ENCODE results near the gene MUC3A.

Gene MUC3A

GRCh38 chr7:100951172-100951571 is 1.8 kb downstream of the MUC3A start:
- no peak overlapping the region for H3K4me3 ChIP-seq (ENCODE audit: low read depth, low read length)
- no peak for TF ChIP-seq CTCF (conservative IDR thresholded peaks at IDR 0.05; ENCODE audit: low read depth, low read length)
- DNase-seq (ENCODE audit: low read depth): peak; percentile 14

- TF ChIP-seq CTCF (conservative IDR thresholded peaks at IDR 0.05; ENCODE audit: low read depth, low read length): no peak
- DNase-seq (ENCODE audit: low read depth): no peak
- no peak overlapping the region for H3K4me3 ChIP-seq (ENCODE audit: low read depth, low read length)
Observed at GRCh38 chr7:100951888-100952560, 2.7 kb downstream of the MUC3A start.

GRCh38 chr7:100952641-100953040 is 3.3 kb downstream of the MUC3A start:
- no peak for TF ChIP-seq CTCF (conservative IDR thresholded peaks at IDR 0.05; ENCODE audit: low read depth, low read length)
- no peak for DNase-seq (ENCODE audit: low read depth)
- H3K4me3 ChIP-seq (ENCODE audit: low read depth, low read length): no peak overlapping the region

GRCh38 chr7:100957832-100958421 is 8.6 kb downstream of the MUC3A start:
- DNase-seq (ENCODE audit: low read depth): no peak

GRCh38 chr7:100959894-100960293 is 10.6 kb downstream of the MUC3A start:
- no peak for DNase-seq (ENCODE audit: low read depth)
- no peak overlapping the region for H3K4me3 ChIP-seq (ENCODE audit: low read depth, low read length)
- TF ChIP-seq CTCF (conservative IDR thresholded peaks at IDR 0.05; ENCODE audit: low read depth, low read length): no peak

More at GRCh38 chr7:100957832-100958421, 8.6 kb downstream of the MUC3A start:
- H3K4me3 ChIP-seq (ENCODE audit: low read depth, low read length): no peak overlapping the region
- no peak for TF ChIP-seq CTCF (conservative IDR thresholded peaks at IDR 0.05; ENCODE audit: low read depth, low read length)

- DNase-seq (ENCODE audit: low read depth): no peak
- no peak for TF ChIP-seq CTCF (conservative IDR thresholded peaks at IDR 0.05; ENCODE audit: low read depth, low read length)
- H3K4me3 ChIP-seq (ENCODE audit: low read depth, low read length): no peak overlapping the region
Observed at GRCh38 chr7:100962537-100962936, 13.2 kb downstream of the MUC3A start.

- TF ChIP-seq CTCF (conservative IDR thresholded peaks at IDR 0.05; ENCODE audit: low read depth, low read length): no peak
- no peak for DNase-seq (ENCODE audit: low read depth)
Observed at GRCh38 chr7:100963386-100963785, 14.1 kb downstream of the MUC3A start.

More at GRCh38 chr7:100963386-100963785, 14.1 kb downstream of the MUC3A start:
- no peak overlapping the region for H3K4me3 ChIP-seq (ENCODE audit: low read depth, low read length)

Measured in choroid plexus epithelial cell (primary cell).